Hippocampal formation (tissue), 2 donors: ENCODE measurements around the gene RPL31.
"Not testable (repeated sequence)": the region's sequence is repeated elsewhere in the genome, so short reads cannot be mapped to it uniquely, and the experiment has no call there.

Source experiments
- DNase-seq, 2 donors: peaks; one replicate each; lab custom pipeline; 2025; lab: John Stamatoyannopoulos, UW

The RPL31 gene

GRCh38 chr2:101026253-101026701 lies 24.2 kb downstream of the RPL31 start:
- DNase-seq, result no peak

GRCh38 chr2:101026923-101027469 lies 24.9 kb downstream of the RPL31 start:
- DNase-seq, result no peak

- DNase-seq, result no peak
Measured at GRCh38 chr2:101027852-101028251, 25.8 kb downstream of the RPL31 start.

GRCh38 chr2:101030866-101031554 lies 28.9 kb downstream of the RPL31 start:
- no peak for DNase-seq

GRCh38 chr2:101032084-101032776 lies 30.1 kb downstream of the RPL31 start:
- DNase-seq, result no peak

- DNase-seq, result no peak
Measured at GRCh38 chr2:101036562-101036961, 34.5 kb downstream of the RPL31 start.

GRCh38 chr2:101037161-101037755 lies 35.2 kb downstream of the RPL31 start:
- DNase-seq, result no peak

- no peak for DNase-seq
Measured at GRCh38 chr2:101038455-101039255, 36.6 kb downstream of the RPL31 start.

- DNase-seq, result no peak
Measured at GRCh38 chr2:101040072-101040471, 38.0 kb downstream of the RPL31 start.

GRCh38 chr2:101040761-101041160 lies 38.7 kb downstream of the RPL31 start:
- DNase-seq, result no peak

GRCh38 chr2:101041413-101041812 lies 39.3 kb downstream of the RPL31 start:
- DNase-seq, result no peak

- DNase-seq, result no peak
Measured at GRCh38 chr2:101045330-101045729, 43.2 kb downstream of the RPL31 start.

GRCh38 chr2:101047075-101047766 lies 45.1 kb downstream of the RPL31 start:
- no peak for DNase-seq

- no peak for DNase-seq
Measured at GRCh38 chr2:101047774-101048173, 45.7 kb downstream of the RPL31 start.

- no peak for DNase-seq
Measured at GRCh38 chr2:101048756-101049155, 46.7 kb downstream of the RPL31 start.

GRCh38 chr2:101050886-101051285 lies 48.8 kb downstream of the RPL31 start:
- DNase-seq, result not testable (repeated sequence)

- DNase-seq, result no peak
Measured at GRCh38 chr2:101052147-101052546, 50.1 kb downstream of the RPL31 start.

GRCh38 chr2:101053117-101053516 lies 51.0 kb downstream of the RPL31 start:
- DNase-seq, result no peak
